ENCODE data around the gene ATAT1. TPM values are rescaled to one million over a fixed set of nuclear protein-coding genes. Genes with fewer than 3 reads are reported as not detected.
A peak's percentile ranks its signal among the peaks of the same experiment; 100 is the strongest.

ATAT1 gene
- total and polyA plus RNA-seq, 9 of the 15 experiments (the other 6 are each of a cell fraction or from before 2014, with no cell fraction given), result 0.65 to 5.8 (median 1.6) TPM

DNA sequence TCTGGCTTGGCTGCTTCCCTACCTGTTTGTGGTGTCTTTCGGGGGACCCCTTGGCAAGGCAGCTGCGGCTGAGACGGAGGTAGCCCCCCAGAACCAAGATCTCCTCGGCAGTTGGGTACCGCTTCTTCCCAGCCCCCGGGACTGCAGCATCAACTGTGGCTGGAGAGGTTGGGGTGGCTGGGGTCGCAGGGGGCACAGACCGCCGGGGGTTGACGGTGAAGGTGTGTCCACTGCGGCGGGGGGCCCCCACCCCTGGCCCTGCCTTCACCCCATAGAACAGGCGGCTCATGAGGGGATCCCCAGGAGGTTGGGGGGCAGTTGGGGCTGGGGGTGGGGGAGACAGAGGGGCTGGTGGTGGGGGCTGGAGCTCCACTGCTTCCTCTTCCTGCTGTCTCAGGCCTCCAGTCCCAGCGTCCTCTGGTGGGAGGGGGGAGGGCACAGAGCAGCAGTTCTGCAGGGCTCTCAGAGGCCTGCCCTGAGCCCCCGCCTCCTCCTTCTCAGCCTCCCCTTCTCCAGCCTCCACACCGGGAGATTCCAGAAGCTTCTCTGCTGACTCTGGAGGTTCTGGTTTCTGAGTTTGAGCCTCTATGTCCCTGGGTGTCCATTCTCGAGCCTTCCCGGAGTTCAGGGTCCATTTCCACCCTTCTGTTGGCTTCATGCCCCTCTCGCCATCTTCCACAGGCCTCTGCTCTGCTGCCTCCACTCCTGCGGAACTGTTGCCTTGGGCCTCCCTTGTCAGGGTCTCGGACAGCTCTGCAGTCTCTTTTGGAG, 57.9 kb downstream of the ATAT1 start (continued):
- TF ChIP-seq JUND (IDR thresholded peaks at IDR 0.05; ENCODE audit: borderline replicate concordance, low read depth, low read length) (0 out of 2 replicates have a peak, but pooled peaks have one; percentile 4), JUND (tag; IDR thresholded peaks at IDR 0.05; ENCODE audit: borderline replicate concordance, low read depth, low read length) (no peak; the same call in 2 of the 3 replicates), RCOR1 (IDR thresholded peaks at IDR 0.05; ENCODE audit: borderline replicate concordance in 1 of 2, low read depth in 2 of 2, low read length in 2 of 2) (peak in 1 of 2 experiments; percentile 51; a peak in 2 of 4 replicates), ETV6 (IDR thresholded peaks at IDR 0.05; ENCODE audit: borderline replicate concordance in 1 of 2, low read depth in 2 of 2, low read length in 1 of 2) (peak in 1 of 2 experiments; percentile 20; a peak in 1 of 4 replicates), ETV6 (CRISPR knock-in tag; IDR thresholded peaks at IDR 0.05; ENCODE audit: borderline replicate concordance) (no peak), ETV1 (tag; conservative IDR thresholded peaks at IDR 0.05; ENCODE audit: low read depth) (0 out of 2 replicates have a peak, but pooled peaks have one; percentile 21), SRF (CRISPR knock-in tag; IDR thresholded peaks at IDR 0.05) (0 out of 4 replicates have a peak, but pooled peaks of 1 of the 2 experiments have one; percentile 6), SOX6 (IDR thresholded peaks at IDR 0.05) (0 out of 2 replicates have a peak, but pooled peaks have one; percentile 18), ZNF444 (CRISPR knock-in tag; IDR thresholded peaks at IDR 0.05) (no peak), ARID2 (IDR thresholded peaks at IDR 0.05) (0 out of 2 replicates have a peak, but pooled peaks have one; percentile 24), TCF7 (IDR thresholded peaks at IDR 0.05; ENCODE audit: borderline replicate concordance) (0 out of 2 replicates have a peak, but pooled peaks have one; percentile 45), DPF2 (IDR thresholded peaks at IDR 0.05) (peak; percentile 18; the same call in 1 of the 2 replicates), KDM5B (IDR thresholded peaks at IDR 0.05; ENCODE audit: insufficient replicate concordance, low read depth, low read length) (peak; percentile 8), GABPA (tag; conservative IDR thresholded peaks at IDR 0.05; ENCODE audit: low read depth) (0 out of 2 replicates have a peak, but pooled peaks have one; percentile 25), CCNT2 (IDR thresholded peaks at IDR 0.05; ENCODE audit: borderline replicate concordance, extremely low read depth, insufficient read length, low read depth, low read length) (no peak), TBL1XR1 (IDR thresholded peaks at IDR 0.05; ENCODE audit: low read length in 2 of 2) (no peak), MEIS2 (IDR thresholded peaks at IDR 0.05; ENCODE audit: partially characterized antibody) (no peak), TEAD1 (CRISPR knock-in tag; IDR thresholded peaks at IDR 0.05) (peak in 1 of 2 experiments; percentile 46; a peak in 1 of 4 replicates), HCFC1 (IDR thresholded peaks at IDR 0.05; ENCODE audit: low read depth, low read length) (0 out of 2 replicates have a peak, but pooled peaks have one; percentile 6), PYGO2 (tag; IDR thresholded peaks at IDR 0.05) (no peak), ZSCAN32 (CRISPR knock-in tag; IDR thresholded peaks at IDR 0.05) (no peak), SMC3 (conservative IDR thresholded peaks at IDR 0.05; ENCODE audit: insufficient read depth, low read depth, low read length) (no peak), MAZ (CRISPR knock-in tag; conservative IDR thresholded peaks at IDR 0.05 in 1 of 2, IDR thresholded peaks at IDR 0.05 in 1 of 2) (peak; percentile 79 to 91), MCM5 (IDR thresholded peaks at IDR 0.05; ENCODE audit: low read depth) (no peak), MAFF (IDR thresholded peaks at IDR 0.05; ENCODE audit: low read length) (no peak), KAT8 (IDR thresholded peaks at IDR 0.05; ENCODE audit: low read depth) (no peak), RBBP5 (IDR thresholded peaks at IDR 0.05; ENCODE audit: borderline replicate concordance, insufficient read depth, low read length, poor library complexity, severe bottlenecking) (peak; percentile 20), ARNT (IDR thresholded peaks at IDR 0.05) (peak; percentile 39 to 80; a peak in 1 of 4 replicates)

Measured in K562 (cell line).